ENCODE data around the gene DMRT3.

The DMRT3 gene

GRCh38 chr9:976258-976942, at the start of gene DMRT3:
Gene DMRT3 (plus strand): TSS chr9:976655. CDS start chr9:977002, 347 bp downstream.
- peak; percentile 73 to 81 for DNase-seq

GRCh38 chr9:926976-927375, 49.5 kb upstream of the DMRT3 start:
- DNase-seq: no peak

GRCh38 chr9:928363-929042, 48.0 kb upstream of the DMRT3 start:
- DNase-seq: peak in 1 of 2 experiments; percentile 16

- no peak for DNase-seq
These were observed 46.7 kb upstream of the DMRT3 start for GRCh38 chr9:929719-930118.

- DNase-seq: no peak
These were observed 43.1 kb upstream of the DMRT3 start for GRCh38 chr9:933356-933755.

GRCh38 chr9:935348-935965, 41.0 kb upstream of the DMRT3 start:
- DNase-seq: peak; percentile 78 to 82

- DNase-seq: no peak
These were observed 33.5 kb upstream of the DMRT3 start for GRCh38 chr9:942805-943580.

GRCh38 chr9:947985-948384, 28.5 kb upstream of the DMRT3 start:
- no peak for DNase-seq

GRCh38 chr9:948497-948896, 28.0 kb upstream of the DMRT3 start:
- DNase-seq: no peak

GRCh38 chr9:950139-950538, 26.3 kb upstream of the DMRT3 start:
- DNase-seq: no peak

- no peak for DNase-seq
These were observed 23.9 kb upstream of the DMRT3 start for GRCh38 chr9:952546-952945.

GRCh38 chr9:959105-959504, 17.4 kb upstream of the DMRT3 start:
- no peak for DNase-seq

GRCh38 chr9:959914-960313, 16.5 kb upstream of the DMRT3 start:
- DNase-seq: no peak

GRCh38 chr9:962023-962422, 14.4 kb upstream of the DMRT3 start:
- no peak for DNase-seq

- no peak for DNase-seq
These were observed 11.0 kb upstream of the DMRT3 start for GRCh38 chr9:965497-965896.

- peak; percentile 84 to 94 for DNase-seq
These were observed 9.6 kb upstream of the DMRT3 start for GRCh38 chr9:966870-967269.

- DNase-seq: peak; percentile 53 to 64
These were observed 9.0 kb upstream of the DMRT3 start for GRCh38 chr9:967436-967835.

GRCh38 chr9:967903-968641, 8.4 kb upstream of the DMRT3 start:
- peak; percentile 74 to 79 for DNase-seq

GRCh38 chr9:969310-970150, 6.9 kb upstream of the DMRT3 start:
- DNase-seq: no peak

- DNase-seq: no peak
These were observed 6.1 kb upstream of the DMRT3 start for GRCh38 chr9:970151-970996.
